Activated CD4-positive, alpha-beta T cell treated with anti-CD3 and anti-CD28 coated beads, Interleukin-2, amount 50 U/mL, for 48 hours (primary cell): Measurements from ENCODE around the gene CTSC.

Experiments
- DNase-seq, 2 experiments: peaks; one replicate each; pipeline ENCODE4 v3.0.0-alpha.2; 2020

Gene CTSC

DNA sequence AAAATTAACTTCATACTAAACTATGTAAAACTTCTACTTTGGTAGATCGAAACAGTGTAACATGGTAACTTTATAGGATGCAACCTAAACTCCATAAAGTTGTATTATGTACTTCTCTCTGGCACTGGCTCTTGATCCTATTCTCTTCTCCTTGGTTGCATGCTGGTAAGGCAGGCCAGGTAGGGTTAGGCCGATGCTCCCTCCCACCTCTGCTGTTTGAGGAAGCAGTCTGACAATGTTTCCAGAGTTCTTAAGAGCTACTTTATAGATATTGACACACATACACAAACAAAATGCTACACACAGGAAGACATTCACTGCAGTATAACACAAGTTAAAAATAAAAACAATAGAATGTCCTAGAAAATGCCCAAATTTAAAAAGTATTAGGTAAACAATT is 22.5 kb downstream of the CTSC start:
- DNase-seq, result no peak

DNA sequence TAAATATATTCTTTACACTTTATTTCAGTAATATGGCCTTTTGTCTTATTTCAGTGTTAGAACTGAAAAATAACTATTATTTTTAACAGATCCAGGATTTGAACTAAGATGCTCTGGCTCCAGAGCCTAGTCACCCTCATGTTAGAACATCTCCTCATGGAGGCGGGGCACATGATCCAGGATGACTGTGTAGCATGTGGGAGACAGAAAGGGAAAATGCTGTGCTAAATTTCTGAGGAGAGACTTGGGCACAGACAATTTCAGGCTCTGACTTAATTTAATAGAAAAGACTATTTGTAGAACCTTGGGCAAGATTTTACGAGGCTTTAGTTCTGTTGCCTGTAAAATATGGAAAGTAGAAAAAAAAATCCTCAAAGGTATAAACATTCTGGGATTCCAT is 24.1 kb downstream of the CTSC start:
- DNase-seq, result no peak

DNA sequence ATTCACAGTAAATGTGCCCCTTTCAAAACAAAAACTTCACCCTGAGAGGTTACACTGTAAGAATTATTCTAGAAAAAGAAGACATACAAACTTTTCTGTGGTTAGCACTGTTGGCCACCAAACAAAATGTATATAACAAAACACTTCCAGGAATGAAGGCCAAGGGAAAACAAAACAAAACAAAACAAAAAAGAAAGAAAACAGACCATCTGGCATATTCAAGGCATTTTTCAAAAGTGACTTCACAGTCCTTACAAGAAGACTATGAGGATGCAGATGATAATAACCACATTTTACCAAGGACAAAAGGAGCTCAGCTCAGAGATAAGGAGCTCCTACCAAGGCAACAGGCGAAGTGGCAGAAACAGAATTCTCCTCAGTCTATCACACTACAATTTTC is 24.9 kb downstream of the CTSC start:
- DNase-seq, result no peak

DNA sequence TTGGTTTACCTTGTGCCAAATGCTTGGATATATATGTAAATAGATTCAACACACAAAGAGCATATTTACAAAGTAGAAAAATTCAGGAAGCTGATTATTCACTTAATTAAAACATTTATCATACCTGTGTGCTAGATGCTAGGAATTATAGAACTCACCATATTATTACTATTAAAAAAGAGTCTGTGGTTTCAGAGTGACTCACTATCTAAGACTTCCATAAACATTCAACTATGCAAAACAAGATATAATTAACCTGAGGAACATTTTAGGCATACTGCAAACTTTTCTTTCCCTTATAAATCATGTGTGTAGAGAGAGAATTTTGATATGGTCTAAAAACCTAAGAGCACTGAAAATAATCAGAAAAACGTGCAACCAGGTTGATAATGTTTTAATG is 27.3 kb downstream of the CTSC start:
- no peak for DNase-seq

DNA sequence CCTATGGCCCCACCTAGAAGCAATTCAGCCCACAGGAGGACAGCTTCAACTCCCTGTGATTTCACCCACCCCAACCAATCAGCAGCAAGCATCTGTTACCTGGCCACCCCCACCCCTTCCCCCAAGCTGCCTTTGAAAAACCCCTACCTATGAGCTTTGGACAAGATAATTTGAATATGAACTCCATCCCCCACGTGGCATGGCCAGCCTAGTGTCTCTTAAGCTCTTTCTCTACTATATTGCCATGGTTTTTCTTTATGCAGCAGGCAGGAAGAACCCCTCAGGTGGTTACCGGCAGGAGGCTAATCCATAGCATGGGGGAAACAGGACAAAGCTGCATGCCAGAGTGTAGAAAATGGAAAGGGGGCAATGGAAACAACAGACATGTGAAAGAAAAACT is 29.0 kb downstream of the CTSC start:
- no peak for DNase-seq

DNA sequence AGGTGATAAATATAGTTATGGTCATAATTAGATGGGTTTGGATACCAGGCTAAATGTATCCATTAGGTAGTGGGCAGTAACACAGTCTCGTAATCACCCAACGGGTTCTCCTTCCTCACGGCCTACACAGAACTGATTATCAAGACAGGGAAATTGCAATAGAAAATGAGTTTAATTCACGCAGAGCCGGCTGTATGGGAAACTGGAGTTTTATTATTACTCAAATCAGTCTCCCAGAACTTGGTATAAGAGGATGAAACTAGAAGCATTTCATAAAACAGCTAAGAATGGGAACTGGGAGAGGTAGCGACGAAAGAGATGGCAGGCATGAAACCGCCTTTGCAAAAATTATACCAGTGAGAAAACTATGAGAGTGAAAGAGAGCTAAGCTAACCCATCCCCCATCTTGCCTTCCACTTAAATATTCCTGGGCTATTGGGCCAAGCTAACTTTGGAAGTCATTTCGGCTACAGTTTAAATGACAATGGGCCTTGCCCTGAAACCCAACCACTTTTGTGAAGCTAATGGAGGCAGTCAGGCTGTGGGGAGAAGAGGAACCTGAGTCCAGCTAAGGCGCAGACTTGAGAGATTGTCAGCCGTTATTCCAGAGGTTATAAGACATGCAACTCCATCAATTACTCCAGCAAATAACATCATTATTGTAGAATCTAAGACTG is 29.6 kb downstream of the CTSC start:
- DNase-seq, result no peak

DNA sequence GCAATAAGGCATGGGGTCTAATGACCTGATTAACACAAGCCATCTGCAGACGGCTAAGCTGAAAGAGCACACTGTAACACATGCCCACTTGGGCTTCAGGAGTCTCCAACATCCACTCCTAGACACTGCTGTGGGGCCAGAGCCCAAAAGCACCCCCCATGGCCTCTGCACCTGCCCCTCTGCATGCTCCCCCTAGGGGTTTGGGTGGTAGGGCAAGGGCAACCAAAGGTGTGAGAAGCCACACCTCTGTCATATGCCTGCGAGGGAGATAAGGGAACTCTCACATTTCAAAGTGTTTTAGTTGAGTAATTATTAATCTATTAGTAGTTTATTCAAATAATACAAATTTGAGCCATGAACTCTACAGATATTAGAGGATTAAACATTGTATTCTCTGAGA is 30.8 kb downstream of the CTSC start:
- no peak for DNase-seq

DNA sequence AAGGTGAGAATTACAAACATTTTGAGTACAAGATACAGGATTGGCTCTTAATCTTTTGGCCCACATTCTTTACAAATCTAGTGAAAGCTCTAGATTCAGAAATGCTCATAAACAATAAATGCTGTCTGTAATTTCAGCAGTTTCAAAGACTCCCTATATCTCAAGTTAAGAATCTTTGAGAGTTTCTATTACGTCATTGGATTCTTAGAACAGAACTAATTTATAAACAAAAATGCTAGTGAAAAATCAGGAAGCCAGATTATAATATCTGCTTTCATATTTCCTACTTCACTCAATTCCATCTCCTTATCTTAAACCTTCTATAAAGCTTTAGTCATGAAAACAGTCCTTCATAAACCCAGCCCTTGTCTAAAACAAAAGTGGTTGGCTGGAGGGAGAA is 32.1 kb downstream of the CTSC start:
- no peak for DNase-seq

DNA sequence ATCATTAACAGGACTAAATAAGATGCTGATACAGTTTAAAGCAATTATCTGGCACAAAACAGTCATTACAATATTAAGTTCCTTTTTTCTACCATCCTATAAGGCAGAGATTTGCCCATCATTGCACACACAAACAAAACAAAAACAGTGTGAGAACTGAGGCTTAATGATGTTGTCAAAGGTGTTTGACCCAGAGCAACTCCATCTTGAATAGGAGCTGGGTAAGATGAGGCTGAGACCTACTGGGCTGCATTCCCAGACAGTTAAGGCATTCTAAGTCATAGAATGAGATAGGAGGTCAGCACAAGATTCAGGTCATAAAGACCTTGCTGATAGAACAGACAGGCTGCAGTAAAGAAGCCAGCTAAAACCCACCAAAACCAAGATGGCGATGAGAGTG is 33.2 kb downstream of the CTSC start:
- no peak for DNase-seq

DNA sequence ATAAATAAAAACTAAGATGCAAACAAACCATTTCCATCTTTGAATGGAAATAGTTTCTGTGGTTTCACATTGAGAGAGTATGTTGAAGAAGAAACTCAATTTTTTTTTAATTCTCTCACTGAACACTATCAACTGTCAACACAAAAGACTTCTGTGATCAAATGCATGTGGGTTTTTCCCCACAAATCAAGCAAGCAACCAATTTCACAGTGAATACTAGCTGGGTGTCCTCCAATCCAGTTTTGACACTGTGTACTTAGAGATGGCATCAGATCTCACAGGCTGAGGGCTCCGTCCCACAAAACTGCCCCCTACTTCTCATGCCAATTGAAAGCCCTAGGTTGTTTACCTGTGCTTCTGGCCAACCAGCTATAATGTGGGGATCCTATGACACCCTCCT is 34.5 kb downstream of the CTSC start:
- DNase-seq, result no peak

DNA sequence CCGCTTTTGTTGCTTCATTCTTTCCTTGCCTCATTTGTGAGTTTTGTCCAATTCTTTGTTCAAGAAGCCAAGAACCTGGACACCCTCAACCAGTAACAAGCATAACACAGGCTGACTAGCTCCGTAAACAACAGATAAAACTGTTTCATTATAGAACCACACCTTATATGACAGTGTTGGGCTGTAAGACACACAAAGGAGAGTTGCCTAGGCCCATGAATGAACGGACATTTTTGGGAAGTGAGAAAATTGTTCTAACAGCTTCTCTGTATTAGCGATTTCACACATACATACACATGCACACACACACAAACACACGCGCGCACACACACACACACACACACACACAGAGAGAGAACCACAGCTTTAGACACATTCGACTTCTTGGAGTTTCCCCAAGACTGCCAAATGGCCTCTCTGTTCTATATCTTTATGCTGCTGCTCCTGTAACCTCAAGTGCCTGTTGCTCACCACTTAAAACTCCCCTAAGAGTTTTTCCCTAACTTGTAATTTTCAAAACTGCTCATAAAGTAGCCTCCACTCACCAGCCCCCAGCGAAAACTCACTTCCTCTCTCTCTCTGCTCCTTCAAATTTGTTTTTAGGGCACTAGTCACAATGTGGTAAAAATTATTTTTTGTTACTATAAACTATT is 35.9 kb downstream of the CTSC start:
- no peak for DNase-seq

DNA sequence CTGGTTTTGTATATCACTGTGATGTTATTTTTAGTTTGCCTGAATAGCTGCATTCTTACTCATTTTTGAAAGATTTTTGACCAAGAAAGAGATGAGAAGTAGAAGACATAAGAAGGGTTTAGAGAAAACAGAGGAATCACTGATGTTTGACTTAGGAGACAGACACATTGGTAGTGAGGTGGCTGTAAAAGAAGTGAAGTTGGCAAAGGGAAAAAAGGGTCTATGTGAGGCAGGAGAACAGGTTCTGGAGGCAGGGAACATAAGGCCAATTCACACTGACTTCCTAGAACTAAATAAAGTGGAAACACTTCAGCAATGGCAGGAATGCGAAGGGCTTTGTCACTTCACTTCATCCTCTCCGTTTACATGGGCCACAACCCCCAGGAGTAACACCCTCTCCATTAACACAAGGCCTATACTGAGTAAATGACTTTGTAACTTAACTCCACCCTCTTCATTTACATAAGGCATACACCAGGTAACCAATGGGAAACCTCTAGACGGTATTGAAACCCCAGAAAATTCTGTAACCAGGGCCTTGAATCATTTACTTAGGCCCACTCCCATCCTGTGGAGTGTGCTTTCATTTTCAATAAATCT is 36.5 kb downstream of the CTSC start:
- no peak for DNase-seq

DNA sequence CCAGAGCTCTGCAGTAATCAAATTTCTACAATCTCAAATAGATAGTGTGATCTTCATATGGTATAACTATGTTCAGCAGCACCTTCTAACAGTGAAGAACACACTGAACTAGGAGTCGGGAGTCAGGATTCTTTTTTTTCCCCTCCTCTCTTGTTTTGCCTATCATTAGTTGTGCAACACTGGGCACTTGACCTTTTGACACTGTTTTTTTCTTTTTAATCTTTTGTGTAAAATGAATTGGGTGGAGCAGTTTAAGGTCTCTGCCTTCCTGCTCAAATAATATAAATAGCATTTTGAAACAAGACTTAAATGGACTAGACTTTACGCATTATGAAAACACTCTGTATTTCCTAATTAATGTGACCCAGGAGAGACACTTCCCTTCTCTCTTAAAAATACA is 39.7 kb downstream of the CTSC start:
- no peak for DNase-seq

DNA sequence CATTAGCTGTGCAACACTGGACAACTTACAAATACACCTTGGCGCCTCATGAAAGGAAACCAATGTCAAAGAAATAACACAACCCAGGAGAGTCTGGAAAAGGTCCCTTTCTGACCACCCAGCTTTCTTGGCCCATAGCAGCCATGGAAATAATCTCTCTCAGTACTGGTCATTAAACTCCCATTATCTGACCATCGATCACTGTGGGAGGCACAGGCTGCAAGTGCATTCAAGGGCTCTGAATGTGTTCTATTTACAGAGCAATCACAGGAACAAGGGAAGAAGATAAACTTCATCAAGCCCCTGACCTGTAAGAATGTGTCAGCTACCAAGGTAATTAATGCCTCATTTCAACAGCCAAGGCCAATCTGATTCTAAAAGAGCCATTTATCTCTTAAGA is 40.1 kb downstream of the CTSC start:
- no peak for DNase-seq

DNA sequence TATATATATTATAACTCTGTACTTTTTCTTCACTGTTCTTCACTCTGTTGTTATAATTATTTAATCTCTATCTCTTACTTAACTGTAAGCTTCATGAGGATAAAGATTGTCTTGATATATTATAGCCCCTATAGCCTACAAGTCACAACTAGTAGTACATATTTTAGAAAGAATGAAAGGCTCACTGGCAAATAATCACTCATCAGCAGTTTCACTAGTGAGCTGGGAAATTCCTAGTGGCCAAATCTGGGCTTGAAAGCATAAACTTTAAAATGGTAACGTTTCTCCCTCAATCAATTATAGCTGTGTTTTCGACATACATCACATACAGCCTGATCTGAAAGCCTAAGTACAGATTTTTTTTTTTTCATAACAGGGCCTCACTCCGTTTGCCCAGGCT is 42.5 kb downstream of the CTSC start:
- DNase-seq, result no peak

DNA sequence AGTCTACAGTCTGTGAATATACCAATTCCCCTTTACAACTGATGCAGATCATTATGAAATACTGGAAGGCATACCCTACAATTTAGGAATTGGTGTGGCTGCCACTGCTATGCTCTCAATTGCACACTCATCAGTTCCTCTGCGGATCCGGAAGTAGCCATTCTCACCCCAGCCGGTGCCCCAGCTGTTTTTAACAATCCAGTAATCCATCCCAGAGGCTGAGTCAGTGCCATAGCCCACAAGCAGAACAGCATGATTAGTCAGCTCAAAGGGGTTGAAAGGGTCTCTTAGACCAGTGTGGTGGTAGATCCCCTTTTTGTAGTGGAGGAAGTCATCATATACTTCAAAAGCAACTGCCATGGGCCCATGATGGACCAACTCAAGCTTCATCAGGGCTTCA is 43.6 kb downstream of the CTSC start:
- DNase-seq, result no peak

DNA sequence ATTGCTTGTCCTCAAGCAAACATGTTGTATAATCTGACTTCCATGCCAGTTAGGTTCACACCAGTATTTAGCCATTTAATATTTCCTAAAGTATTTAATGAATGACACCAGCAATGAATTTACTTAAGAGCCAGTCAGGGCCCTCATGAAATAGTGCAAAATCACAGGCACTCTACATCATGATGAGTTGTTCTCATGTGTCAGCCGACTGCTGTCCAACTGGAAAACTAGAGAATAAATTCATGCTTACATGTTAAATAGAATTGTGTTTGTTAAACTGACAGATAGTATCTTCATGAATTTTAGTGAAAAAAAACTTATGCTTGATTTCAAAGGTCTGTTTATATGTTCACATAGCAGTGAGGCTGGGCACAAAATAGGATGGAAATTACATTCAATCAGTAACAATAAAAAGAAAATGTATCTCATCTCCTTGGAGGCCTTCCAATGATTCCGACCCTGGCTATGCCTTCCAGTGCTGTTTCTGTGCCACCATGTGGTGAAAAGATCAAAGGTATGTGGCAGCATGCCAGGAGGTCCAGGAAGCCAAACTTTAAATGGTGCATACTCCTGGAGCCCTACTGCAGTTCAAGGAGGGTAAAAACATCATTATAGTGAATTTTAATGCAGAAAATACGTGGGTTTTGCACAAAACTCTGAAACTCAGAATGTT is 45.2 kb downstream of the CTSC start:
- no peak for DNase-seq

DNA sequence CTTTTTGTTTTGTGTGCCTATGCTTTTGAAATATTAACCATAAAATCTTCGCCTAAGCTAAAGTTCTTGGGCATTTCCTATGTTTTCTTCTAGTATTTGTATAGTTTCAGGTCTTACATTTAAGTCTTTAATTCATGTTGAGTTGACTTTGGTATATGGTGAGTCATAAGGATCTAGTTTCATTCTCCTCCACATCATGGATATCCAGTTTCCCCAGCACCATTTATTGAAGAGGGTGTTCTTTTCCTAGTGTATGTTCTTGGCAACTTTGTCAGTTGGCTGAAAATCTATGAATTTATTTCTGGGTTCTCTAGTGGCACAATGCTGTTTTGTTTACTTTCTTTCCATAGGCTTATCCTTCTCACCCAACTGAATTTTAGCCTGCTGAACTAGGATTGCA is 49.0 kb downstream of the CTSC start:
- no peak for DNase-seq

DNA sequence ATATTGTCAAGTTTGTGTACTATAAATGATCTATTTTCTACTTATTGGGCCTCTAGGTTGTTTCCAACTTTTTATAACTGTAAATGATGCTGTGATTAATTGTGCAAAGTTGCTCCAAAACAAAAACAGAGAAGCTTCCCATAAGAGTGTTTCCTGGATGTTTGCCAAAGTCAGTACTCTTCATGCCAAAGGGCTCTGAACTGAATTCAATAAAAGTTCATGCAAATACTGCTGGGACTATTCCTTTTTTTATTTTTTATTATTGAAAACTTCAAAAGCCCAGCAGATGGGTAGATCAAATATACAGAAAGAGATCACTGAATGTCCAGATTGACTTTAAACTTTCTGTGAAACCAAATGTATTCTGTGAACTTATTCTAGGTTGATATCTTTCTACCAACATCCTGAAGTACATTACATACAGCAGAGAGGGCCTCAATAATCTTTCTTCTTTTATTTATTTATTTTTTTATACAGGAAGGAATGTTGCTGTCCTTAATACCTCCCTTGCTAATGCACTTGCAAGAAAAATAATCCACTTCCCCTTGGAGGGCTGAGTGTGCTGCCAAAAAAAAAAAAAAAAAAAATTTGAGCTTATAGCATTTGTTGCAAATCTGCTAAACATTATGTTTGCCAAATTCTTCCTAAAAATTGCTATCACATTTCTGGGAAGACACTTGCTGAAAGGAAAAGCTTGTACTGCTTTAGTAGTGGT is 53.0 kb downstream of the CTSC start:
- DNase-seq, result no peak

DNA sequence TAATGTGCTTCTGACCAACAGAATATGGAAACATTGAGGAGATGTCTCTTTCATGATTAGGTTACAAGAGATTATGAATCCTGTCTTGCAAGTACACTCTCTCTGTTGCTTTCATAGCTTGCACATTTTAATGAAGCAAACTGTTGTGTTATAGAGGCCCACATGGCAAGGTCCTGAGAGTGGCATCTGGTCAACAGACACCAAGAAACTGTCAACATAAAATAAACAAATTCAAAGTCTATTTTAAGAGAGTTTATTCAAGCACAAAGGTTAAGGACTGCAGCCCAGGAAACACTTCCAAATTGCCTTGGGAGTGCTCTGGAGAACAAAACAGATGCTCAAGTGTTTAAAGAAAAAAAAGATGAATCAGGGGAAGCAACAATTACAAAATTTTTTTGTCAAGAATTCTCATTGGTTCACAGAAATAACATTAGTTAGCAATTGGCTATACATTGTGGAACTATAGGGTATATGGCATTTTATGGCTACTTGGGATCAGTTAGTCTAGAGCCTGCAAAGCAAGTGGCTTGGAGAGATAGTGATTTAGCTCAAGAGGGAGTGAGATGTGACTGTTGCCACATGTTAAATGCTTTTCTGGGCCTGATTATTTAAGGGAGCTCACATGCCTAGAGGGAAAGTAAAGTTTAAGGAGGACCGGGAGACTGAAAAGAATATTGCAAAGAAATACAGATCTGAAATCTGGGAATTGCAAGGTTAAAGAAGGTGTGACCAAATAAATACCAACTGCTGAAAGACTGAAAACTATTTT is 54.6 kb downstream of the CTSC start:
- DNase-seq, result no peak

DNA sequence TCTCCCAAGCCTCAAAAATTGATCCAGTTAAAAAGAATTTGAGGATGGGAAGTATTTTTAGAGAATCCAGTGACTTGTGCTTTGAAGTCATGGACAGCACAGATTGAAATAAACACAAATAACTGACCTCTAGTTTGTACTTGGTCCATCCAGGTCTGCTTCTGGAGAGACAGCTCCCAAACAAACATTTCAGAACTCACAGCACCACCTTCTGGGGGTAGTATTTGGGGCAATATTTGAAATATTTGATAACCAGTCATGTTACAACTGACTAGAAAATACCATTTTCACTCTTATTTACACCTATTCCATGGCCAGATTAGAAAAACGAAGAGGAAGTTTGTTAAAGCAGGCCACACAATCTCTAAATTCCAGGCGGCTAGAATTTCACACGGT is 56.2 kb downstream of the CTSC start:
- DNase-seq, result no peak

DNA sequence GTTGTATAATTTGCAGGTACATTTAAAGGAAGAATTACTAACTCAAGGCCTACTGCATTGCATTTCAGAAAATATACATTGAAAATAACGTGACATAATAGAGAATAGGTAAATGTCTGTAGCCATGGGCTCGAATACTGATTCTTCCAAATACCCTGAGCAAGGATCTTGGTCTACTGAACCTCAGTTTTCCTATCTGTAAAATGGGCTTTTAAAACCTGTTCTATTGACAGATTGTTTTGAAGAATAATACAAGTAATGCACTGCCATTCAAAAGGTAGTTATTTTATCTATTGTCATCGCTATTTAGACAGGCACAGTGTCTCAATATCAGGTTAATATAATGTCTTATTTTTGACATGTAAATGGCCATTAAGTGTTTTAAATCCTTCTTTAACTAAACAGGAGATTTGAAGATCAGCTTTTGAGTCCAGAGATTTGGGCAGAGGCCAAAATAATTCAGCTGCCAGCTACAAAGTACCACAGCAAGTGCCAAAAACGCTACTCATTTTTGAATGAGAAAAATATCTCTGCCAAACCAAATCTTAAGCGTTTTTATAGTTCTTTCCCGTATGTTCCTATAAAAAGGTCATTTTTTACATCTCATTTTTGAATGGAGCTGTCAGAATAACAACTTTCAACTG is 56.7 kb downstream of the CTSC start:
- DNase-seq, result no peak
